Measurements from ENCODE around the gene RPAIN. TPM values are rescaled to one million over a fixed set of nuclear protein-coding genes. Genes with fewer than 3 reads are reported as not detected.

Gene RPAIN
- total RNA-seq, 1 experiment from 2014 or later = 61.3 TPM

DNA sequence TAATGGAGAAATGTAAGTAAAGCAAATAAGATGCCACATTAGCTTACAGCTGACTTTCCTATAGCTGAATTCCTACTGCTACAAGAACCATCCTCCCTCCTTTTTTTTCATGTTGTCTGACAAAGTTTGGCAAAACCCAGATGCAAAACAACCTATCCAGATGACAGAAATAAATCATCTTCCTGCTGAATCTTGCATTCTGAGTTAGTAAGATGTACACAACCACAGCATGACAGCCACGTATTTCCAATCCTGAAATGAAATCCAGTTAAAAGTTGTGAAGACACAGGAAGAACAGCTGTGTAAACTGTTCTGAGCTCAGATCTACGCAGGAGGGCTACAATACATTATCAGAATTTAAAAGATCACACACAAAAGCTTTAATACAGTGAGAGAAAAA, 53.9 kb downstream of the RPAIN start:
- in situ Hi-C loops (cut with HindIII; ENCODE audit: low sequenced_read_pairs) = no loop called here
- DNase-seq (ENCODE audit: low spot score) = no peak

DNA sequence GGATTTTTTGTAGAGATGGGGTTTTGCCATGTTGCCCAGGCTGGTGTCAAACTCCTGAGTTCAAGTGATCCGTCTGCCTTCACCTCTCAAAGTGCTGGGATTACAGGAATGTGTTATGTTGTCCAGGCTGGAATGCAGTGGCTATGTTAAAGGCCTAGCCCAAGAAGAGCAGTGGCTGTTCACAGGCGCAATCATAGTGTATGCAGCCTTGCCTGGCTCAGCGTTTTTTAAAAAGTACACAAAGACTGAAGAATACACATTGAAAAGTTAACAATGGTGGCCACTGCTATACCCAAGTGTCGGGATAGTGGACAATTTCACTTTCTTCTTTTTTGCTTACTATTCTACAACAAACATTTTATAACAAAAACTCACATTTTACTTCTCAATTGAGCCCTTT, 59.0 kb downstream of the RPAIN start:
- in situ Hi-C loops (cut with HindIII; ENCODE audit: low sequenced_read_pairs) = no loop called here
- no peak for DNase-seq (ENCODE audit: low spot score)

- DNase-seq (ENCODE audit: low spot score) = no peak
Observed at GRCh38 chr17:5480962-5481361, 61.0 kb downstream of the RPAIN start.

GRCh38 chr17:5481451-5481850, 61.5 kb downstream of the RPAIN start:
- in situ Hi-C loops (cut with HindIII; ENCODE audit: low sequenced_read_pairs) = no loop called here
- no peak for DNase-seq (ENCODE audit: low spot score)

More at GRCh38 chr17:5480962-5481361, 61.0 kb downstream of the RPAIN start:
- in situ Hi-C loops (cut with HindIII; ENCODE audit: low sequenced_read_pairs) = no loop called here

Other genes starting within 250 kb of the RPAIN start
- gene ZNF594, start 228.3 kb upstream of the RPAIN start, total RNA-seq (2014; rRNA removed; shearing (Covaris generic)) = 9.1 and 18.1 TPM in 2 replicates
- gene SCIMP, start 185.3 kb upstream of the RPAIN start, total RNA-seq (2014; rRNA removed; shearing (Covaris generic)) = not detected in 2 replicates
- 54.0 and 63.0 TPM in 2 replicates for gene RABEP1, start 137.9 kb upstream of the RPAIN start, total RNA-seq (2014; rRNA removed; shearing (Covaris generic))
- 142 and 178 TPM in 2 replicates for gene NUP88, start 520 bp upstream of the RPAIN start, total RNA-seq (2014; rRNA removed; shearing (Covaris generic))
- gene C1QBP, start 19.0 kb downstream of the RPAIN start, total RNA-seq (2014; rRNA removed; shearing (Covaris generic)) = 733 and 786 TPM in 2 replicates
- gene DHX33, start 48.8 kb downstream of the RPAIN start, total RNA-seq (2014; rRNA removed; shearing (Covaris generic)) = 13.4 and 24.7 TPM in 2 replicates
- 21.5 and 22.7 TPM in 2 replicates for gene DERL2, start 66.0 kb downstream of the RPAIN start, total RNA-seq (2014; rRNA removed; shearing (Covaris generic))
- gene MIS12, start 66.4 kb downstream of the RPAIN start, total RNA-seq (2014; rRNA removed; shearing (Covaris generic)) = 13.4 and 18.4 TPM in 2 replicates
- gene NLRP1, start 164.3 kb downstream of the RPAIN start, total RNA-seq (2014; rRNA removed; shearing (Covaris generic)) = 20.4 and 41.2 TPM in 2 replicates